Pancreas (tissue), 10 donors: ENCODE data around the gene DNAJC10. TPM values are rescaled to one million over a fixed set of nuclear protein-coding genes. Genes with fewer than 3 reads are reported as not detected.

Experiments
- ATAC-seq, 4 donors: fragments of 200-7000 bp; cut with Tn5 transposase; one replicate each; pipeline versions ENCODE4 v1.8.0 to v1.9.1; 2020; ENCODE audit warnings: mild to moderate bottlenecking in 4 of 4, moderate library complexity in 4 of 4
- DNase-seq, 6 donors: peaks; one replicate each; pipeline ENCODE4 v3.0.0-alpha.2; 2020
- FAIRE-seq: peaks from 2 replicates; lab custom pipeline; 2012; peaks lifted over from hg19 to GRCh38; lab: Jason Lieb, UNC
- H3K27ac ChIP-seq, 4 donors: fragments of 200-600 bp; sonication (generic); 1 replicate in 3 of 4; 2 replicates in 1 of 4; pipeline versions ENCODE4 v1.5.0 to v1.8.0; 2020
- H3K27me3 ChIP-seq, 4 donors: fragments of 200-600 bp; one replicate each; pipeline ENCODE4 v1.8.0; 2021
- H3K36me3 ChIP-seq, 3 donors: fragments of 200-600 bp; sonication (generic) in 1 of 3; one replicate each; pipeline versions ENCODE4 v1.5.0 to v1.8.0; 2020 to 2021
- H3K4me1 ChIP-seq, 3 donors: fragments of 200-600 bp; one replicate each; pipeline ENCODE4 v1.8.0; 2021
- H3K4me3 ChIP-seq, 4 donors: fragments of 200-600 bp; sonication (generic) in 2 of 4; one replicate each; pipeline versions ENCODE4 v1.5.0 to v1.8.0; 2020 to 2021
- H3K9me3 ChIP-seq, 4 donors: fragments of 200-600 bp; one replicate each; pipeline ENCODE4 v1.8.0; 2021
- WGBS, 2 donors: extraction: QIAGEN DNeasy Blood & Tissue Kit; methylation state at CpG; one replicate each; pipeline ENCODE4 v1.1.7; 2013; 5-methylcytosine and 5-hydroxymethylcytosine counted together
- intact Hi-C, 3 donors: fragments of 100-400 bp; cut with DNase I; formaldehyde crosslinking; loops; one replicate each; pipeline versions ENCODE4 v1.11.1 to v1.14.2; 2022
- polyA plus RNA-seq, 2 donors: library from polyadenylated mRNA; stranded (reverse); fragments of 200-250 nt; gene quantifications; one replicate each; pipeline ENCODE4 v1.2.3, GENCODE V29; 2013
- total RNA-seq, 6 donors: library from RNA; stranded (reverse); fragmentation: NEBNext Ultra II Directional in 4 of 6; extraction: Animal tissue kit (Norgen Biotek cat#: 25700) in 4 of 6; gene quantifications; one replicate each; pipeline versions ENCODE4 v1.2.1 to v1.2.4, GENCODE V29; 2021 to 2023
- TF ChIP-seq, protein P1 (sequence below), 4 donors: fragments of 200-600 bp; sonication (generic) in 3 of 4; IDR thresholded peaks; one replicate each; pipeline versions ENCODE4 v1.5.0 to v1.8.0; 2021; ENCODE audit warnings: antibody characterized with exemption in 4 of 4
- donor health status: healthy with polysubstance abuse.
- donor health status: DM: no; HTN: no; CAD: no; lungs with moderate emphysema.
- donor health status: DM: no; HTN: no; CAD: no.
- donor health status: control.
- donor health status: control.
- donor health status: Bipolar disorder and iron deficiency.
- donor health status: DM: yes; HTN: yes; CAD: no.
- donor health status: DM: no; HTN: no; CAD: no.
- donor health status: DM: no; HTN: no; CAD: no.
- donor health status: DM: yes; HTN: yes; CAD: no.

The DNAJC10 gene
- total and polyA plus RNA-seq, 8 donors: 19.9 to 87.8 (median 63.6) TPM

DNA sequence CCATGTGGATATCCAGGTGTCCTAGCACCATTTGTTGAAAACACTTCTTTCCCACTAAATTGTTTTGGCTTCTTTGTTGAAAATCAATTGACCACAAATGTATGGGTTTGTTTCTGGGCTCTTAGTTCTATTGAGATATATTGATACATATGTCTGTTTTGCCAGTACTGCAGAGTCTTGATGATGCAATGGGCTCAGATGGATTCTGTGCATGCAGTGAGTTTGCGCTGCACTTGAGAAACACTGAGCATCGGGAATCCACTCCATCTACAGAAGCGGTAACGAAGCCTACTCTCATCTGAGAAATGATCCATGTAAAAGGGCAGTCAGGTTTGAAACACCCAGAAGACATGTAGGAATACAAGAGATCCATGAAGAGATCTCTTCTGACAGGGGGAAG lies 21.9 kb upstream of the DNAJC10 start:
- Histone ChIP-seq H3K9me3 (no peaks in the 10 kb centered on the region), H3K36me3 (no peaks in the 10 kb centered on the region), H3K4me1 (no peaks in the 10 kb centered on the region), H3K4me3 (no peak overlapping the region), H3K27me3 (no peaks in the 10 kb centered on the region), H3K27ac (no peak overlapping the region)
- FAIRE-seq: no peak
- TF ChIP-seq, protein P1, sequence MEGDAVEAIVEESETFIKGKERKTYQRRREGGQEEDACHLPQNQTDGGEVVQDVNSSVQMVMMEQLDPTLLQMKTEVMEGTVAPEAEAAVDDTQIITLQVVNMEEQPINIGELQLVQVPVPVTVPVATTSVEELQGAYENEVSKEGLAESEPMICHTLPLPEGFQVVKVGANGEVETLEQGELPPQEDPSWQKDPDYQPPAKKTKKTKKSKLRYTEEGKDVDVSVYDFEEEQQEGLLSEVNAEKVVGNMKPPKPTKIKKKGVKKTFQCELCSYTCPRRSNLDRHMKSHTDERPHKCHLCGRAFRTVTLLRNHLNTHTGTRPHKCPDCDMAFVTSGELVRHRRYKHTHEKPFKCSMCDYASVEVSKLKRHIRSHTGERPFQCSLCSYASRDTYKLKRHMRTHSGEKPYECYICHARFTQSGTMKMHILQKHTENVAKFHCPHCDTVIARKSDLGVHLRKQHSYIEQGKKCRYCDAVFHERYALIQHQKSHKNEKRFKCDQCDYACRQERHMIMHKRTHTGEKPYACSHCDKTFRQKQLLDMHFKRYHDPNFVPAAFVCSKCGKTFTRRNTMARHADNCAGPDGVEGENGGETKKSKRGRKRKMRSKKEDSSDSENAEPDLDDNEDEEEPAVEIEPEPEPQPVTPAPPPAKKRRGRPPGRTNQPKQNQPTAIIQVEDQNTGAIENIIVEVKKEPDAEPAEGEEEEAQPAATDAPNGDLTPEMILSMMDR (IDR thresholded peaks at IDR 0.05): no peak
- WGBS, 2 donors: 95 to 99% methylated on average over 4 of the region's 4 CpGs
- intact Hi-C loops: no loop called here
- ATAC-seq: no peak
- DNase-seq: no peak

DNA sequence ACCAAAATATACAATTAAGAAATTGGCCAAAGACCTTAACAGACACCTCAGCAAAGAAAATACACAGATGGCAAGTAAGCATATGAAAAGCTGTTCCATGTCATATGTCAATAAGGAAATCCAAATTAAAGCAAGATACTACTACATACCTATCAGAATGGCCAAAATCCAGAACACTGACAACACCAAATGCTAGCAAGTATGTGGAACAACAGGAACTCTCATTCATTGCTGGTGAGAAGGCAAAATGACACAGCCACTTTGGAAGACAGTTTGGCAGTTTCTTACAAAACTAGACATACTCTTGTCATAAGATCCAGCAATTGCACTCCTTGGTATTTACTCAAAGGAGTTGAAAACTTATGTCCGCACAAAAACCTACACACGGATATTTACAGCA lies 20.3 kb upstream of the DNAJC10 start:
- 93 to 95% methylated on average over 2 of the region's 2 CpGs for WGBS, 2 donors
- Histone ChIP-seq H3K9me3 (no peaks in the 10 kb centered on the region), H3K27ac (no peak overlapping the region), H3K36me3 (no peaks in the 10 kb centered on the region), H3K4me3 (no peak overlapping the region), H3K27me3 (no peaks in the 10 kb centered on the region), H3K4me1 (no peaks in the 10 kb centered on the region)
- DNase-seq: no peak
- TF ChIP-seq, protein P1 (IDR thresholded peaks at IDR 0.05): no peak
- ATAC-seq: no peak
- FAIRE-seq: no peak
- intact Hi-C loops: no loop called here

DNA sequence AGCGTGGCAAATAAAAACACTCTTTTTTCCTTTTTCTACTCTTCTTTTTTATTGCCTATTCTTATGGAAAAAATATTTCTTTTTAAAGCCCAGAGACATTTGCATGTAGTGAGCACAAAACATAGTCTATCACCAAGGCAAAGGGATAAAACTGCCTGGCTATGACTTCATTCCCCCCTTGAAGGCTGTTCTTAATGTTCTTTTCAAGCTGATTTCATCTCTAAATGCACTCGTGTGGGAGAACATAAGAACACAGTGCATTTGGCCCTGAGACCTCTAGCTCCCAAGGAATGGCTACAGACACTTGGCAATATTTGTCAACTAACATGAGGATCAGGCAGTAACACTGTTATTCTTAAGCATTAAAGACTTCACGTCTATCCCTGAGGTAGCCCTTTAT lies 17.4 kb upstream of the DNAJC10 start:
- WGBS, 2 donors: 46 to 49% methylated on average over 3 of the region's 3 CpGs

DNA sequence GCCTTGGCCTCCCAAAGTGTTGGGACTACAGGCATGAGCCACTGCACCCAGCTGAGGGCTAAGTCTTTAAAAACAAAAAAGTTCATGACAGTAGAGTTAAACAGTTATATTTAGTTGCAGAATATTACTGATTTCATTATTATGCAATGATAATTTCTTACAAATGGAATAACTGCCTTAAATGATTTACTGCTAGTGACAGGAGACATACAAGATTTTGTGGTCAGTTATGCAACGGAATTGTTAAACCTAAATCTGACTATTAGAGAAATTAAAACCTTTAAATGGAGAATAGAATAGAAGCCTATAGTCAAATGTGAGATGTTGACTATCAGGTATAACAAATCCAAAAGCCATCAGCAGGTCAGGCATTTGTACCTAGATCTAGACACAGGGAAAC lies 10.3 kb upstream of the DNAJC10 start:
- intact Hi-C loops: no loop called here
- ATAC-seq (no peak), FAIRE-seq (no peak), DNase-seq (no peak)
- Histone ChIP-seq H3K27ac (no peak overlapping the region), H3K4me1 (no peaks in the 10 kb centered on the region), H3K27me3 (no peaks in the 10 kb centered on the region), H3K9me3 (no peaks in the 10 kb centered on the region), H3K4me3 (no peak overlapping the region), H3K36me3 (no peaks in the 10 kb centered on the region)
- 90 to 97% methylated on average over 1 of the region's 1 CpG for WGBS, 2 donors
- TF ChIP-seq, protein P1 (IDR thresholded peaks at IDR 0.05): no peak

More for the DNA sequence above, 17.4 kb upstream of the DNAJC10 start:
- Histone ChIP-seq H3K9me3 (no peaks in the 10 kb centered on the region), H3K27me3 (no peaks in the 10 kb centered on the region), H3K4me3 (no peak overlapping the region), H3K4me1 (no peaks in the 10 kb centered on the region), H3K36me3 (no peaks in the 10 kb centered on the region), H3K27ac (no peak overlapping the region)
- ATAC-seq: no peak
- TF ChIP-seq, protein P1 (IDR thresholded peaks at IDR 0.05): no peak
- DNase-seq: no peak
- FAIRE-seq: no peak
- intact Hi-C loops: no loop called here

DNA sequence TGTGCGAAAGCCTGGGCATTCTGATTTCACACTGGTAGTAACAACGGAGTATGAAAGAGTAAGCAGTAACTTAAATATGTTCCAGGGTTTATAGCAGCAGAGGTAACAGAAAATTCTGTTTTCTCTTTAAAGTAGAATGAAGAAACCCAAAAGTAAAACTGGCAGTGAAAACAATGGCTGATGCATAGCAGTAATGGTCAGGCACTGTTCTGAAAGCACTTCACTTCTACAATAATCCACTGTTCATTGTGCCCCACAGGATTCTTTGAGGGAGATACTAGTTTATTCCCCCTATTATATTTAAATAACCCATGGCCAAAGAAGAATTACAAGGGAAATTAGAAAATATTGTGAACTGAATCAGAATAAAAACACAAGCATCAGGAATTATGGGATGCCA lies 9.3 kb upstream of the DNAJC10 start:
- Histone ChIP-seq H3K36me3 (no peaks in the 10 kb centered on the region), H3K27me3 (no peaks in the 10 kb centered on the region), H3K4me1 (no peaks in the 10 kb centered on the region), H3K4me3 (no peak overlapping the region), H3K27ac (no peak overlapping the region), H3K9me3 (no peaks in the 10 kb centered on the region)
- DNase-seq (no peak), FAIRE-seq (no peak), ATAC-seq (no peak)
- 97% methylated on average over 2 of the region's 2 CpGs for WGBS, 2 donors
- TF ChIP-seq, protein P1 (IDR thresholded peaks at IDR 0.05): no peak
- intact Hi-C loops: no loop called here
